ENCODE data around the gene LAT.

LAT gene

DNA sequence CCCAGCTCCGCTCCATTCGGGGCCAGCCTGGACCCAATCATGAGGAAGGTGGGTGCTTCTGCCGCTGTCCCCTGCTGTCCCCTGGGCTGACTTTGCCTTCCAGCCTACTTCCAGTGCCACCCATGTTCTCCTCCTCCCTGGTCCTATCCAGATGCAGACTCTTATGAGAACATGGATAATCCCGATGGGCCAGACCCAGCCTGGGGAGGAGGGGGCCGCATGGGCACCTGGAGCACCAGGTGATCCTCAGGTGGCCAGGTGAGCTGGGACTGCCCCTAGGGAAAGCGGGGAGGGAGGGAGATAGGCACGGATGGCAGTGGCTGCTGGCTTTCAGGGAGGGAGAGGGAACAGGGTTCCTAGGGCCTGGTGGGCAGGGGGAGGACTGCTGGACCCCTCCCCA lies 46.1 kb upstream of the LAT start:
- TF ChIP-seq ZBTB7A (IDR thresholded peaks at IDR 0.05; ENCODE audit: low read depth) (no peak), NFIC (IDR thresholded peaks at IDR 0.05) (no peak), CEBPB (IDR thresholded peaks at IDR 0.05) (no peak), RAD21 (IDR thresholded peaks at IDR 0.05; ENCODE audit: low read depth) (no peak), YY1 (IDR thresholded peaks at IDR 0.05; ENCODE audit: low read depth) (no peak), TCF12 (IDR thresholded peaks at IDR 0.05; ENCODE audit: low read depth) (no peak), TEAD4 (IDR thresholded peaks at IDR 0.05) (no peak), TAF1 (IDR thresholded peaks at IDR 0.05; ENCODE audit: low read depth) (no peak), EGR1 (IDR thresholded peaks at IDR 0.05) (no peak), REST (IDR thresholded peaks at IDR 0.05; ENCODE audit: low read depth) (no peak), FOXM1 (IDR thresholded peaks at IDR 0.05; ENCODE audit: borderline replicate concordance, low read depth) (no peak), EP300 (IDR thresholded peaks at IDR 0.05; ENCODE audit: borderline replicate concordance) (no peak), CREB1 (IDR thresholded peaks at IDR 0.05; ENCODE audit: low read depth) (no peak)
- TF ChIP-seq, protein P1, sequence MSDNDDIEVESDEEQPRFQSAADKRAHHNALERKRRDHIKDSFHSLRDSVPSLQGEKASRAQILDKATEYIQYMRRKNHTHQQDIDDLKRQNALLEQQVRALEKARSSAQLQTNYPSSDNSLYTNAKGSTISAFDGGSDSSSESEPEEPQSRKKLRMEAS (IDR thresholded peaks at IDR 0.05) = no peak
- TF ChIP-seq, protein P2, sequence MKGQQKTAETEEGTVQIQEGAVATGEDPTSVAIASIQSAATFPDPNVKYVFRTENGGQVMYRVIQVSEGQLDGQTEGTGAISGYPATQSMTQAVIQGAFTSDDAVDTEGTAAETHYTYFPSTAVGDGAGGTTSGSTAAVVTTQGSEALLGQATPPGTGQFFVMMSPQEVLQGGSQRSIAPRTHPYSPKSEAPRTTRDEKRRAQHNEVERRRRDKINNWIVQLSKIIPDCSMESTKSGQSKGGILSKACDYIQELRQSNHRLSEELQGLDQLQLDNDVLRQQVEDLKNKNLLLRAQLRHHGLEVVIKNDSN (IDR thresholded peaks at IDR 0.05) = no peak

DNA sequence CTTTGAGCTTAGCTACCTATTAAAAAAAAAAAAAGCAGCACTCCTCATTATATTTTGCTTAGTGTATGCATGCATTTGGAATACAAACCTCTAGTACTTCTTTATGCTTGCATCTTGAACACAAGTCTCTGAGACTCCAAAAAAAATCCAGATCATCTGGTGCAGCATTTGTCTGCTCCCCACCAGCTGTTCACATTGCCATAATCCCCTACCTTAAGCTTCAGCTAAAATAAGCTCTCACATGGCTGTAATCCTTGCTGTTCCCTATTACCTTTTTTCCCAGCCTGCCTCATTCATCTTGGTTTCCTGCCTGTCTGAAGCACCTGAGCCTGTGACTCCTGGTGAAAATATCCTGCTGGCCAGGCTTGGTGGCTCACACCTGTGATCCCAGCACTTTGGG lies 41.6 kb upstream of the LAT start:
- TF ChIP-seq CEBPB (IDR thresholded peaks at IDR 0.05) (no peak), REST (IDR thresholded peaks at IDR 0.05; ENCODE audit: low read depth) (no peak), TAF1 (IDR thresholded peaks at IDR 0.05; ENCODE audit: low read depth) (no peak), FOXM1 (IDR thresholded peaks at IDR 0.05; ENCODE audit: borderline replicate concordance, low read depth) (no peak), TCF12 (IDR thresholded peaks at IDR 0.05; ENCODE audit: low read depth) (no peak), RAD21 (IDR thresholded peaks at IDR 0.05; ENCODE audit: low read depth) (no peak), TEAD4 (IDR thresholded peaks at IDR 0.05) (no peak), YY1 (IDR thresholded peaks at IDR 0.05; ENCODE audit: low read depth) (no peak), EGR1 (IDR thresholded peaks at IDR 0.05) (no peak)

DNA sequence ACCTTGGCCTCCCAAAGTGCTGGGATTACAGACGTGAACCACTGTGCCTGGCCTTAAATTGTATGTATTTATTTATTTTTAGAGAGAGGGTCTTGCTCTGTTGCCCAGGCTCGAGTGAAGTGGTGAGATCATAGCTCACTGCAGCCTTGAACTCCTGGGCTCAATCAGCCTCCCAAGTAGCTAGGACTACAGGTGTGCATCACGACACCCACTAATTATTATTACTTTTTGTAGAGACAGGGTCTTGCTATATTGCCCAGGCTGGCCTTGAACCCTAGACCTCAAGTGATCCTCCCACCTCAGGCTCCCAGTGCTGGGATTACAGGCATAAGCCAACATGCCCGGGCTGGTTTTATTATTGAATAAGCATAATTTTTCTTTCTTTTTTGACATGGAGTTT lies 38.2 kb upstream of the LAT start:
- TF ChIP-seq EGR1 (IDR thresholded peaks at IDR 0.05) (no peak), NFIC (IDR thresholded peaks at IDR 0.05) (no peak), YY1 (IDR thresholded peaks at IDR 0.05; ENCODE audit: low read depth) (no peak), RAD21 (IDR thresholded peaks at IDR 0.05; ENCODE audit: low read depth) (no peak), CREB1 (IDR thresholded peaks at IDR 0.05; ENCODE audit: low read depth) (no peak), TEAD4 (IDR thresholded peaks at IDR 0.05) (no peak), FOXM1 (IDR thresholded peaks at IDR 0.05; ENCODE audit: borderline replicate concordance, low read depth) (no peak), TAF1 (IDR thresholded peaks at IDR 0.05; ENCODE audit: low read depth) (no peak), TCF12 (IDR thresholded peaks at IDR 0.05; ENCODE audit: low read depth) (no peak), CEBPB (IDR thresholded peaks at IDR 0.05) (no peak), EP300 (IDR thresholded peaks at IDR 0.05; ENCODE audit: borderline replicate concordance) (no peak)
- TF ChIP-seq, protein P2 (IDR thresholded peaks at IDR 0.05) = no peak
- TF ChIP-seq, protein P1 (IDR thresholded peaks at IDR 0.05) = no peak

DNA sequence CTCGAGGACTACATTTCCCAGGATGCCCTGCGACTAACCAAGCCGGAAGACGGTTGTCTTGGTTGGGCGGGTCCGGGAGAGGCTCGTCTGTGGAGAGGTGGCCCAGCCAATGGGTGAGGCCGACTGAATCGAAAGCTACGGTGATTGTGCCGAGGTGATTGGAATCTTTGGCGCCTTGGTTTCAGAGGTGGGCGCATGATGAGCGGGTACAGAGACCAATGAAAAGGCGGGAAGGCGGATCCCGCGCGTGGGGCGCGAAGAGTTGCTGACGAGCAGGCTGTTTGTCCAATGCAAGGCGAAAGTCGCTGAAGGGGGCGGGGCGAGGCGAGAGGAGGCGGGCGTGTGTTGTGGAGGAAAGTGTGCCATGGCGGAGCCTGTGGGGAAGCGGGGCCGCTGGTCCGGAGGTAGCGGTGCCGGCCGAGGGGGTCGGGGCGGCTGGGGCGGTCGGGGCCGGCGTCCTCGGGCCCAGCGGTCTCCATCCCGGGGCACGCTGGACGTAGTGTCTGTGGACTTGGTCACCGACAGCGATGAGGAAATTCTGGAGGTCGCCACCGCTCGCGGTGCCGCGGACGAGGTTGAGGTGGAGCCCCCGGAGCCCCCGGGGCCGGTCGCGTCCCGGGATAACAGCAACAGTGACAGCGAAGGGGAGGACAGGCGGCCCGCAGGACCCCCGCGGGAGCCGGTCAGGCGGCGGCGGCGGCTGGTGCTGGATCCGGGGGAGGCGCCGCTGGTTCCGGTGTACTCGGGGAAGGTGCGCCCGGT lies 34.0 kb upstream of the LAT start, which contains the start of gene NFATC2IP:
NFATC2IP (plus strand) TSS at position 290 of the 762 bp plus-strand sequence; CDS start at position 365, 75 bp downstream.
- peak; percentile 44; the same call in 1 of the 2 replicates for TF ChIP-seq ZBTB7A (IDR thresholded peaks at IDR 0.05; ENCODE audit: low read depth)
- no peak for TF ChIP-seq EP300 (IDR thresholded peaks at IDR 0.05; ENCODE audit: borderline replicate concordance)
- no peak; the same call in 1 of the 2 replicates for TF ChIP-seq EGR1 (IDR thresholded peaks at IDR 0.05)
- TF ChIP-seq CEBPB (IDR thresholded peaks at IDR 0.05) = no peak
- peak; percentile 69 for TF ChIP-seq CREB1 (IDR thresholded peaks at IDR 0.05; ENCODE audit: low read depth)
- no peak for TF ChIP-seq RAD21 (IDR thresholded peaks at IDR 0.05; ENCODE audit: low read depth)
- peak; percentile 97 for TF ChIP-seq TAF1 (IDR thresholded peaks at IDR 0.05; ENCODE audit: low read depth)
- 0 out of 2 replicates have a peak, but pooled peaks have one; percentile 3 for TF ChIP-seq TEAD4 (IDR thresholded peaks at IDR 0.05)
- TF ChIP-seq YY1 (IDR thresholded peaks at IDR 0.05; ENCODE audit: low read depth) = peak; percentile 91
- TF ChIP-seq REST (IDR thresholded peaks at IDR 0.05; ENCODE audit: low read depth) = no peak
- TF ChIP-seq TCF12 (IDR thresholded peaks at IDR 0.05; ENCODE audit: low read depth) = peak; percentile 35; the same call in 1 of the 2 replicates
- no peak for TF ChIP-seq NFIC (IDR thresholded peaks at IDR 0.05)
- no peak for TF ChIP-seq FOXM1 (IDR thresholded peaks at IDR 0.05; ENCODE audit: borderline replicate concordance, low read depth)
- TF ChIP-seq, protein P2 (IDR thresholded peaks at IDR 0.05) = no peak
- TF ChIP-seq, protein P1 (IDR thresholded peaks at IDR 0.05) = peak; percentile 52
